ENCODE measurements around the gene BATF. TPM values are rescaled to one million over a fixed set of nuclear protein-coding genes. Genes with fewer than 3 reads are reported as not detected.

Gene BATF
- polyA plus RNA-seq, 1 experiment, result not detected

GRCh38 chr14:75531660-75532317 is 9.5 kb downstream of the BATF start:
- POLR2A ChIA-PET, result no interaction called here
- TF ChIP-seq, protein P1, sequence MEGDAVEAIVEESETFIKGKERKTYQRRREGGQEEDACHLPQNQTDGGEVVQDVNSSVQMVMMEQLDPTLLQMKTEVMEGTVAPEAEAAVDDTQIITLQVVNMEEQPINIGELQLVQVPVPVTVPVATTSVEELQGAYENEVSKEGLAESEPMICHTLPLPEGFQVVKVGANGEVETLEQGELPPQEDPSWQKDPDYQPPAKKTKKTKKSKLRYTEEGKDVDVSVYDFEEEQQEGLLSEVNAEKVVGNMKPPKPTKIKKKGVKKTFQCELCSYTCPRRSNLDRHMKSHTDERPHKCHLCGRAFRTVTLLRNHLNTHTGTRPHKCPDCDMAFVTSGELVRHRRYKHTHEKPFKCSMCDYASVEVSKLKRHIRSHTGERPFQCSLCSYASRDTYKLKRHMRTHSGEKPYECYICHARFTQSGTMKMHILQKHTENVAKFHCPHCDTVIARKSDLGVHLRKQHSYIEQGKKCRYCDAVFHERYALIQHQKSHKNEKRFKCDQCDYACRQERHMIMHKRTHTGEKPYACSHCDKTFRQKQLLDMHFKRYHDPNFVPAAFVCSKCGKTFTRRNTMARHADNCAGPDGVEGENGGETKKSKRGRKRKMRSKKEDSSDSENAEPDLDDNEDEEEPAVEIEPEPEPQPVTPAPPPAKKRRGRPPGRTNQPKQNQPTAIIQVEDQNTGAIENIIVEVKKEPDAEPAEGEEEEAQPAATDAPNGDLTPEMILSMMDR (IDR thresholded peaks at IDR 0.05; ENCODE audit: low read depth, low read length), result no peak
- Histone ChIP-seq H3K27ac (ENCODE audit: low read depth, low read length) (no peak overlapping the region), H3K27me3 (ENCODE audit: control insufficient read depth, insufficient read depth, low read length) (peaks cover 3% of the 10 kb centered on the region), H3K4me3 (ENCODE audit: low read depth, low read length) (no peak overlapping the region), H3K9me3 (ENCODE audit: control insufficient read depth, insufficient read depth, low read length) (no peaks in the 10 kb centered on the region)
- DNase-seq (ENCODE audit: low read depth, low spot score), result no peak
- CTCF ChIA-PET, result interaction anchor here (0.6 to 1.8 kb wide), 2 partner anchors 29 to 1785 kb away, joined by 3 to 5 read pairs; no protein-coding TSS in a partner anchor

DNA sequence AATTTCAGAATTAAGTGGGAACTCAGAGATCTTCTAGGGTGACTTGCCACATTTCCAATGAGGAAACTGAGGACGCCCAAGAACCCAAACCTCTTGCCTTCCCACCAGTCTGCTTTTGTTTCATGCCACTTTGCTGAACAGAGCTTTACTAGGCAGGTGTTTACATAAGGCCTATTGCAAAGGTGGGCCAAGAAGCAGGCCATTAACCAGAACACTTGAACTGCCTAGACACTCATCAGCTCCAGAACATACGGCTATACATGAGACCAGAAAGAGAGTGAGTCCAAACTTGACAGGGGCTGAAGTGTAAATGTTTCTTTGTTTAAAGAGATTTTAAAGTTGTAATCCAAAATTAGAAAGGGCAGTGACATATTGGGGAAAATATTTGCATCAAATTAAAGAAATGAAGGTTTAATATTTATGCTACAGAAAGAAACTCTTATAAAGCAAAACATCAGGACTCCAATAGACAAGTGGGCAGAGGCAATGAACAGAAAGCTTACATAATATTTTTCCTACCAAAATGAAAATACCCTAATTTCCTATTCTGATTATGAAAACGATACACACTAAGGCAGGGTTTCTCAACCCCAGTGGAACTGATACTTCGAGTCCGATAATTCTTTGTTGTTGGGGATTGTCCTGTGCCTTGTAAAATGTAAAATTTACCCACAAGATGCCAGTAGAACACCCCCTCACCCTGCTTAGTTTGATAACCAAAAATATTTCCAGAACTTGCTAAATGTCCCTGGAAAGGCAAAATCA is 11.7 kb downstream of the BATF start:
- CTCF ChIA-PET, result interaction anchor here (2.2 kb wide), 1 partner anchor 27 kb away, joined by 9 read pairs; no protein-coding TSS in a partner anchor
- POLR2A ChIA-PET, result interaction anchor here (0.6 kb wide), 1 partner anchor 65 kb away, joined by 3 read pairs; no protein-coding TSS in a partner anchor
- H3K27ac ChIP-seq (ENCODE audit: low read depth, low read length), result no peak overlapping the region

DNA sequence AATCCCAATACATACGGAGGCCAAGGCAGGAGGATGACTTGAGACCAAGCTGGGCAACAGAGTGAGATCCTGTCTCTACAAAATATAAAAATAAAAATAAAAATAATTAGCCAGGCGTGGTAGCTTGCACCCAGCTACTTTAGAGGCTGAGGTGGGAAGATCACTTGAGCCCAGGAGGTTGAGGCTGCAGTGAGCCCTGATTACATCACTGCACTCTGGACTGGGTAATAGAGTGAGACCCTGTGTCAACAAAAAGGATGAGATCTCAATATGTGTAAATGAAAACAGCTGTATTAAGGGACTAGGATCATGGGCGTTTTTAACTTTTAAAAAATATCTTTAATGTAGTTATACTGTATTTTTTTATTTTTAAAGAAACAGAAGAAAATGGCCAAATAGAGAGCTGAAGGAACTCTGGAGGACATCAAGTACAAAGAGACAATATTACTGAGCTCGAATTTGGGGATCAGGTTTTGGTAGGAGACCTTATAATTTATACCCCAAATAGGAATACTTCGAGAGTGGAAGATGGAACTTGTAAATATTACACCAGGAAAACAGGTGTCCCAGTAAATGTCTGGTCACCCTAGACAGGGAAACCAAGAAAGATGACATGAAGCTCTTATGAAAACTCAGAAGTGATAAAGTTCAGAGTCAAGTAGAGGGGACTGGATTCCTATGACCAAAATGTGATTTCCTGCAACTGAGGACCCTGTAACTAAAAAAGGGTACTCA is 13.1 kb downstream of the BATF start:
- H3K27me3 ChIP-seq (ENCODE audit: control insufficient read depth, insufficient read depth, low read length), result no peaks in the 10 kb centered on the region
- DNase-seq (ENCODE audit: low read depth, low spot score), result no peak
- no peaks in the 10 kb centered on the region for H3K9me3 ChIP-seq (ENCODE audit: control insufficient read depth, insufficient read depth, low read length)
- ChIA-PET POLR2A (interaction anchor here (0.7 kb wide), 1 partner anchor 98 kb away, joined by 3 read pairs; no protein-coding TSS in a partner anchor), CTCF (interaction anchor here (0.6 to 2.2 kb wide), 2 partner anchors 26 to 1245 kb away, joined by 3 to 9 read pairs; no protein-coding TSS in a partner anchor)
- TF ChIP-seq, protein P1 (IDR thresholded peaks at IDR 0.05; ENCODE audit: low read depth, low read length), result no peak
- H3K4me3 ChIP-seq (ENCODE audit: low read depth, low read length), result no peak overlapping the region
- no peak overlapping the region for H3K27ac ChIP-seq (ENCODE audit: low read depth, low read length)

More for the DNA sequence above, 11.7 kb downstream of the BATF start:
- Histone ChIP-seq H3K4me3 (ENCODE audit: low read depth, low read length) (no peak overlapping the region), H3K27me3 (ENCODE audit: control insufficient read depth, insufficient read depth, low read length) (no peaks in the 10 kb centered on the region), H3K9me3 (ENCODE audit: control insufficient read depth, insufficient read depth, low read length) (no peaks in the 10 kb centered on the region)
- TF ChIP-seq, protein P1 (IDR thresholded peaks at IDR 0.05; ENCODE audit: low read depth, low read length), result no peak
- no peak for DNase-seq (ENCODE audit: low read depth, low spot score)

DNA sequence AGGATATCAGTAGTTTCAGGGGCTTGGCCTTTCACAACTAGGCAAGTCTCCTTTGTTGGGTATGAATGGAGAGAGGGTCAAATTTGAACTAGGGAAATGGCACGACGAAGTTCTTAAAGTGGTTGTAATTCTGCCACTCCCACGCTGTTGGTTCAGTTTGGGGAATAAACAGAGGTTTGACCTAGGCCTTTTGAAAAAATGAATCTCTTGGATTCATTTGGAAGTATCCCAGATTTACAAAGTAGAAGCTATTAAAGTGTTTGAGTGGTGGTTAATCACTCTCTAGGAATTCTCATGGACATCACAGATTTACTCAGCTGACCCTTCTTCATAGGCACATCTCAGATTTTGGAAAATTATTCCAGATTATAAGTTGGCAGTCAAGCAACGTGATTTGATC is 14.8 kb downstream of the BATF start:
- TF ChIP-seq, protein P1 (IDR thresholded peaks at IDR 0.05; ENCODE audit: low read depth, low read length), result no peak
- no peaks in the 10 kb centered on the region for H3K9me3 ChIP-seq (ENCODE audit: control insufficient read depth, insufficient read depth, low read length)
- DNase-seq (ENCODE audit: low read depth, low spot score), result no peak
- ChIA-PET CTCF (interaction anchor here (1.2 kb wide), 1 partner anchor 24 kb away, joined by 5 read pairs; no protein-coding TSS in a partner anchor), POLR2A (no interaction called here)
- H3K4me3 ChIP-seq (ENCODE audit: low read depth, low read length), result no peak overlapping the region
- no peak overlapping the region for H3K27ac ChIP-seq (ENCODE audit: low read depth, low read length)
- no peaks in the 10 kb centered on the region for H3K27me3 ChIP-seq (ENCODE audit: control insufficient read depth, insufficient read depth, low read length)

Measured in AG04450 (cell line).